Memory B cell (primary cell): Measurements from ENCODE around the gene ADISSP.

Experiments
- ATAC-seq: fragments of 150-1000 bp; cut with Tn5 transposase; 2 replicates; pipeline ENCODE4 v1.10.0; 2021; ENCODE audit warnings: low read depth, mild to moderate bottlenecking, moderate library complexity
- DNase-seq, 2 donors: peaks; one replicate each; pipeline ENCODE4 v3.0.0; 2022; ENCODE audit warnings: low spot score in 2 of 2
- H3K27ac Mint-ChIP-seq: one replicate; pipeline ENCODE4 v1.8.0; 2022; ENCODE audit warnings: mild to moderate bottlenecking, moderate library complexity, mixed read lengths
- H3K27me3 Mint-ChIP-seq: one replicate; pipeline ENCODE4 v1.8.0; 2022; ENCODE audit warnings: mixed read lengths
- H3K36me3 Mint-ChIP-seq: one replicate; pipeline ENCODE4 v1.8.0; 2022; ENCODE audit warnings: mild to moderate bottlenecking, mixed read lengths
- H3K4me1 Mint-ChIP-seq: one replicate; pipeline ENCODE4 v1.8.0; 2022; ENCODE audit warnings: mixed read lengths
- H3K4me3 Mint-ChIP-seq: one replicate; pipeline ENCODE4 v1.8.0; 2022; ENCODE audit warnings: mild to moderate bottlenecking, moderate library complexity, mixed read lengths
- H3K9me3 Mint-ChIP-seq: one replicate; pipeline ENCODE4 v1.8.0; 2022; ENCODE audit warnings: mixed read lengths

The ADISSP gene

GRCh38 chr20:3767427-3768341 is at the start of gene ADISSP:
Gene ADISSP (minus strand): TSS chr20:3767753. CDS start chr20:3760100, 7,653 bp downstream.
- Mint-ChIP-seq H3K9me3 (no peaks in the 10 kb centered on the region), H3K36me3 (no peaks in the 10 kb centered on the region), H3K27me3 (peaks cover 2% of the 10 kb centered on the region), H3K27ac (peak within 1 kb of the TSS; percentile 89), H3K4me3 (peak within 1 kb of the TSS; percentile 90), H3K4me1 (peaks cover 18% of the 10 kb centered on the region)
- DNase-seq (peak; percentile 92 to 96), ATAC-seq (peak; percentile 86)

- H3K36me3 Mint-ChIP-seq = no peaks in the 10 kb centered on the region
- H3K9me3 Mint-ChIP-seq = no peaks in the 10 kb centered on the region
- DNase-seq (no peak), ATAC-seq (no peak)
- peaks cover 14% of the 10 kb centered on the region for H3K4me1 Mint-ChIP-seq
- H3K27ac Mint-ChIP-seq = no peak overlapping the region
- no peak overlapping the region for H3K4me3 Mint-ChIP-seq
- H3K27me3 Mint-ChIP-seq = peaks cover 4% of the 10 kb centered on the region
Observed at GRCh38 chr20:3815703-3816315, 48.3 kb upstream of the ADISSP start.

- Mint-ChIP-seq H3K4me1 (peaks cover 14% of the 10 kb centered on the region), H3K36me3 (no peaks in the 10 kb centered on the region), H3K27ac (no peak overlapping the region), H3K27me3 (peaks cover 4% of the 10 kb centered on the region), H3K4me3 (no peak overlapping the region), H3K9me3 (no peaks in the 10 kb centered on the region)
- ATAC-seq (no peak), DNase-seq (no peak)
Observed at GRCh38 chr20:3814928-3815495, 47.5 kb upstream of the ADISSP start.

GRCh38 chr20:3813848-3814581 is 46.5 kb upstream of the ADISSP start:
- no peaks in the 10 kb centered on the region for H3K9me3 Mint-ChIP-seq
- H3K27me3 Mint-ChIP-seq = peaks cover 4% of the 10 kb centered on the region
- no peaks in the 10 kb centered on the region for H3K36me3 Mint-ChIP-seq
- H3K27ac Mint-ChIP-seq = no peak overlapping the region
- H3K4me3 Mint-ChIP-seq = no peak overlapping the region
- no peak for DNase-seq
- H3K4me1 Mint-ChIP-seq = peaks cover 14% of the 10 kb centered on the region
- ATAC-seq = no peak

- no peak for ATAC-seq
- peaks cover 4% of the 10 kb centered on the region for H3K27me3 Mint-ChIP-seq
- H3K4me1 Mint-ChIP-seq = peaks cover 14% of the 10 kb centered on the region
- no peaks in the 10 kb centered on the region for H3K9me3 Mint-ChIP-seq
- no peak overlapping the region for H3K4me3 Mint-ChIP-seq
- H3K27ac Mint-ChIP-seq = no peak overlapping the region
- H3K36me3 Mint-ChIP-seq = no peaks in the 10 kb centered on the region
- no peak for DNase-seq
Observed at GRCh38 chr20:3812975-3813847, 45.7 kb upstream of the ADISSP start.

- H3K4me1 Mint-ChIP-seq = peaks cover 14% of the 10 kb centered on the region
- no peaks in the 10 kb centered on the region for H3K9me3 Mint-ChIP-seq
- H3K4me3 Mint-ChIP-seq = no peak overlapping the region
- peak overlapping the region; percentile 63 for H3K27ac Mint-ChIP-seq
- no peaks in the 10 kb centered on the region for H3K36me3 Mint-ChIP-seq
- peaks cover 4% of the 10 kb centered on the region for H3K27me3 Mint-ChIP-seq
- ATAC-seq (no peak), DNase-seq (no peak)
Observed at GRCh38 chr20:3812259-3812681, 44.7 kb upstream of the ADISSP start.

GRCh38 chr20:3811467-3812258 is 44.1 kb upstream of the ADISSP start:
- DNase-seq (no peak), ATAC-seq (peak; percentile 66)
- Mint-ChIP-seq H3K4me3 (peak overlapping the region; percentile 67), H3K27ac (peak overlapping the region; percentile 63), H3K36me3 (no peaks in the 10 kb centered on the region), H3K9me3 (no peaks in the 10 kb centered on the region), H3K4me1 (peaks cover 14% of the 10 kb centered on the region), H3K27me3 (peaks cover 4% of the 10 kb centered on the region)

- H3K27me3 Mint-ChIP-seq = no peaks in the 10 kb centered on the region
- H3K36me3 Mint-ChIP-seq = peaks cover 19% of the 10 kb centered on the region
- no peaks in the 10 kb centered on the region for H3K9me3 Mint-ChIP-seq
- no peak overlapping the region for H3K4me3 Mint-ChIP-seq
- ATAC-seq (no peak), DNase-seq (no peak)
- peaks cover 21% of the 10 kb centered on the region for H3K4me1 Mint-ChIP-seq
- H3K27ac Mint-ChIP-seq = no peak overlapping the region
Observed at GRCh38 chr20:3808544-3808943, 41.0 kb upstream of the ADISSP start.

- no peaks in the 10 kb centered on the region for H3K9me3 Mint-ChIP-seq
- no peak overlapping the region for H3K27ac Mint-ChIP-seq
- H3K27me3 Mint-ChIP-seq = no peaks in the 10 kb centered on the region
- no peak overlapping the region for H3K4me3 Mint-ChIP-seq
- peaks cover 25% of the 10 kb centered on the region for H3K4me1 Mint-ChIP-seq
- no peak for ATAC-seq
- peaks cover 30% of the 10 kb centered on the region for H3K36me3 Mint-ChIP-seq
- DNase-seq = no peak
Observed at GRCh38 chr20:3804781-3805180, 37.2 kb upstream of the ADISSP start.

- no peak for DNase-seq
- Mint-ChIP-seq H3K36me3 (peaks cover 30% of the 10 kb centered on the region), H3K9me3 (no peaks in the 10 kb centered on the region), H3K27ac (peak overlapping the region; percentile 40), H3K27me3 (no peaks in the 10 kb centered on the region), H3K4me3 (no peak overlapping the region), H3K4me1 (peaks cover 29% of the 10 kb centered on the region)
- no peak for ATAC-seq
Observed at GRCh38 chr20:3804254-3804751, 36.8 kb upstream of the ADISSP start.

- H3K4me3 Mint-ChIP-seq = no peak overlapping the region
- H3K9me3 Mint-ChIP-seq = no peaks in the 10 kb centered on the region
- no peaks in the 10 kb centered on the region for H3K27me3 Mint-ChIP-seq
- DNase-seq (no peak), ATAC-seq (no peak)
- H3K36me3 Mint-ChIP-seq = peaks cover 30% of the 10 kb centered on the region
- H3K27ac Mint-ChIP-seq = peak overlapping the region; percentile 40
- peaks cover 32% of the 10 kb centered on the region for H3K4me1 Mint-ChIP-seq
Observed at GRCh38 chr20:3803854-3804253, 36.3 kb upstream of the ADISSP start.

- Mint-ChIP-seq H3K4me1 (peaks cover 37% of the 10 kb centered on the region), H3K9me3 (no peaks in the 10 kb centered on the region), H3K4me3 (no peak overlapping the region), H3K27ac (no peak overlapping the region), H3K36me3 (peaks cover 30% of the 10 kb centered on the region), H3K27me3 (no peaks in the 10 kb centered on the region)
- no peak for DNase-seq
- no peak for ATAC-seq
Observed at GRCh38 chr20:3803289-3803688, 35.7 kb upstream of the ADISSP start.
